HG02852 (cell line): ENCODE measurements around the gene RILPL1.
"Not testable (repeated sequence)": the region's sequence is repeated elsewhere in the genome, so short reads cannot be mapped to it uniquely, and the experiment has no call there.

Source experiments
- ATAC-seq: cut with Tn5 transposase; IDR thresholded peaks from one replicate; pipeline ENCODE4 v1.9.1; 2021; ENCODE audit warnings: mild to moderate bottlenecking, moderate library complexity; ENCODE audit not compliant: unreplicated experiment

Gene RILPL1

DNA sequence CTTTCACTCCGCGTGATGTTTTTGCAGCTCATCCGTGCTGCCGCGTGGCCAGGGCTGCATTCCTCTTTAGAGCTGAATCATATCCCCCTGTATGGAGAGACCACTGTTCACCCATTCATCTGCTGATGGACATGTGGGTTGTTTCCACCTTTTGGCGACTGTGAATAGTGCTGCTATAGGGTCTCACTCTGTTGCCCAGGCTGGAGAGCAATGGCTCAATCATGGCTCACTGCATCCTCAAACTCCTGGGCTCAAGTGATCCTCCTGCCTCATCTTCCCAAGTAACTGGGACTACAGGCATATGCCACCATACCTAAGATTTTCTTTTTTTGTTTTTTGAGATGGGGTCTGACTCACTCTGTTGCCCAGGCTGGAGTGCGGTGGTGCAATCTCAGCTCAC lies 36.5 kb downstream of the RILPL1 start:
- ATAC-seq: no peak

- ATAC-seq: no peak
Observed at GRCh38 chr12:123494124-123494851, 39.2 kb downstream of the RILPL1 start.

DNA sequence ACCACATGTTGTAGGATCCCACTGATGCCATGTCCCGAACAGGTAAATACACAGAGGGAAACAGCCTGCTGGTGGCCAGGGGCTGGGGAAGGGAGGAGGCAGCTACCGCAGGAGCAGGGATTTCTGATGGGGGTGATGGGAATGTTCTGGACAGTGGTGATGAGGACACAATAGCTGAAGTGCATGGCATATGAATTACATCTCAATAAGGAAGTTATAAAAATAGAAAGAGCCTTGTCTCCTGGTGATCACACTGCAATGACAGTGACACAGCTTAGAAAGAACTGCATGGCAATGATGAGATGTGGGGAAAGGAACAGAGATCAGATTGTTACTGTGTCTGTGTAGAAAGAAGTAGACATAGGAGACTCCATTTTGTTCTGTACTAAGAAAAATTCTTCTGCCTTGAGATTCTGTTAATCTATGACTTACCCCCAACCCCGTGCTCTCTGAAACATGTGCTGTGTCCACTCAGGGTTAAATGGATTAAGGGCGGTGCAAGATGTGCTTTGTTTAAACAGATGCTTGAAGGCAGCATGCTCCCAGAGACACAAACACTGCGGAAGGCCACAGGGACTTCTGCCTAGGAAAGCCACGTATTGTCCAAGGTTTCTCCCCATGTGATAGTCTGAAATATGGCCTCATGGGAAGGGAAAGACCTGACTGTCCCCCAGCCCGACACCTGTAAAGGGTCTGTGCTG lies 41.0 kb downstream of the RILPL1 start:
- not testable (repeated sequence) for ATAC-seq

GRCh38 chr12:123491481-123491880 lies 42.0 kb downstream of the RILPL1 start:
- ATAC-seq: no peak

DNA sequence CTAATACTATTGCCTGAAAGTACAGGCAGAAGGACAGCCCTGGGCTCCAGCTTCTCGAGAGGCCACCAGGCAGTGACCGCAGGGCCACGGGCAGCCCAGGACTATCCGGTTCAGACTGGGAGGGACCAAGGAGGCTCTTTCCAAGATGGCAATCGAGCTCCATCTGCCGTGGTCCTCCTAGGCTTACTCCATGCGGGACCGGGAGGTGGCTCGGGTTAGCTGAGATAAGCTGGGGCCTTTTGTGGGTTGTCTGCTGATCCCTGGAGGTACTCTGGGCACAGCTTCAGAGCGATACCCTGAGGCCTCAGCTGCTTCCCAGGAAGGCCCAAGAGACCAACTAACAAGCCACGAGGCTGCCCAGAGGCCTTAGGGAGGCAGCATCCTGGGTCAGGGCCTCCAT lies 42.5 kb downstream of the RILPL1 start:
- ATAC-seq: no peak

- no peak for ATAC-seq
Observed at GRCh38 chr12:123490089-123490488, 43.4 kb downstream of the RILPL1 start.

- no peak for ATAC-seq
Observed at GRCh38 chr12:123489580-123489979, 43.9 kb downstream of the RILPL1 start.

DNA sequence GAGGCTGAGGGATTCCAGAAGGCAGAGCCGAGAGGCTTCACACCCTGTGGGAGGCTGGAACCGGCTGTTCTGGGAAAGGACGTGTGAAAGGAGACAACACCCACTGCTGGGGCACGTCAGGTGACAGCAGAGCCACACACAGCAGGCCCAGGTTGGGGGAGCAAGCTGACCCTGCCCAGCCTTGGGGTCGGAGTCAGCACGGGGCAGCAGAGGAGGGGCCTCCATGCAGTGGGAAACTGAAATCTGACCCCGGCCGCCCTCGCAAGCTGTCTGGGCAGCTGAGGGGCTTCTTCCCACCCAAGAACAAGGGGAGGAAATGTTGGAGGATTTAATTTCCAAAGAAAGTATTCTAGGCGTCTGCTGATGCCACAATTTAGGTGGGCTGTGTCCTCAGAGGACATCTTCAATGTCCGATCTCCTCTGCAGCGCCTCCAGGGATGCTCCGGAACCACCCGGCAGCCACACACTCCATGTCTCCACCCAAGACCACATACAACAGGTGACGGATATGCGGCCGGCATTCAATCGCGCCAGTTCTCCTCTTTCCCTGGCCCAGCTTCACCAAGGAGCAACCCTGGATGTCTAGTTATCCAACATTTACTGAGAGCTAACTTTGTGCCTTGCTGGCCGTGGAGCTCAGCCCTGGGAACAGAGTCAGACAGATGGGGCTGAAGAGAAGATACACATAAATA lies 44.8 kb downstream of the RILPL1 start:
- no peak for ATAC-seq

DNA sequence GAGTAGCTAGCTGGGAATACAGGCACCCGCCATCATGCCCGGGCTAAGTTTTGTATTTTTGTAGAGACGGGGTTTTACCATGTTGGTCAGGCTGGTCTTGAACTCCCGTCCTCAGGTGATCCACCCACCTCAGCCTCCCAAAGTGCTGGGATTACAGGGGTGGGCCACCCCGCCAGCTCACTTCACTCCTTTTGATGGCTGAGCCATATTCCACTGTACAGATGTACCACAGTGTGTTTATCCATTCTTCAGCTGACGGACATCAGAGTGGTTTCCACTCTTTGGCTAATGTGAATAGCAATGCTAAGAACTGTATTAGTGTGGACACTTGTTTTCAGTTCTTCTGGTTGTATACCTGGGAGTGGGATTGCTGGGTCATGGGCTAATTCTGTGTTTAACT lies 46.1 kb downstream of the RILPL1 start:
- ATAC-seq: no peak

GRCh38 chr12:123485756-123486155 lies 47.8 kb downstream of the RILPL1 start:
- no peak for ATAC-seq

GRCh38 chr12:123483602-123484248 lies 49.8 kb downstream of the RILPL1 start:
- ATAC-seq: no peak

GRCh38 chr12:123482876-123483275 lies 50.6 kb downstream of the RILPL1 start:
- ATAC-seq: no peak

- not testable (repeated sequence) for ATAC-seq
Observed at GRCh38 chr12:123481251-123481650, 52.3 kb downstream of the RILPL1 start.

- ATAC-seq: no peak
Observed at GRCh38 chr12:123479442-123480180, 53.9 kb downstream of the RILPL1 start.

- no peak for ATAC-seq
Observed at GRCh38 chr12:123478762-123479161, 54.8 kb downstream of the RILPL1 start.

DNA sequence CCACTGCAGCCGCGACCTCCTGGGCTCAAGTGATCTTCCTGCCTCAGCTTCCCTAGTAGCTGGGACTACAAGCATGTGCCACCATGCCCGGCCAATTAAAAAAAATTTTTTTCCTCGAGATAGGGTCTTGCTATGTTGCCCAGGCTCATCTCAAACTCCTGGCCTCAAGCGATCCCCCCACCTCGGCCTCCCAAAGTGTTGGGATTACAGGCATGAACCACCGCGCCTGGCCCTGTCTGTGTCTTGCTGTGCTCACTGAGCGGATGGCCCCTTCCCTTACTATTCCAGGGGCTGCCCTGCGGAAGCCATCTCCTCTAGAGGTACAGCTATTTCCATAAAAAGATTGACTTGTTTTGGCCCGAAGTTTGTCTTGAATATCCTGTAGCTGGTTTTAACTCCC lies 55.5 kb downstream of the RILPL1 start:
- no peak for ATAC-seq

DNA sequence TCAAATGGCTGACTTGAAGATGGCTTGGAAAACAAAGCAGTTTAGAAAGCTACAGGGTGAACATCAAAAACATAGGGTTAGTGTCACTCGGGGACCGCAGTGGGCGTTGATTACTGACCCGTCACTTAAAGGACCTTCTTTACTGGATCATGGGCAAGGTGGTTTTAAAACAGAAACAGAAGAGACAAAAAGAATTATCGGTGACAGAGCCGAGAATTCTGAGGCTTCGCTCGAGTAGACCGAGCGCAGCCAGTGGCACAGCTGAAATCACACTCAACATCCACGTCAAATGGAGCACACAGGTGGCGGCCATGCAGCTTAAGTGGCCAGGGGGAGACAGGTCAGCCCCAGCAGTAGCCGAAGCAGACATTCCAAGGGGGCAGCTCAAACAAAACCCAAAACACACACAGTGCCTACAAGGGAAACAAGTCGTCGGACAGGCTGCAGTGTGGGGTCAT lies 58.2 kb downstream of the RILPL1 start:
- ATAC-seq: no peak

- no peak for ATAC-seq
Observed at GRCh38 chr12:123474485-123475245, 58.9 kb downstream of the RILPL1 start.

- no peak for ATAC-seq
Observed at GRCh38 chr12:123472438-123472849, 61.1 kb downstream of the RILPL1 start.
